ENCODE results near the gene RCN2. TPM values are rescaled to one million over a fixed set of nuclear protein-coding genes. Genes with fewer than 3 reads are reported as not detected.
"Not testable (repeated sequence)": the region's sequence is repeated elsewhere in the genome, so short reads cannot be mapped to it uniquely, and the experiment has no call there.

The RCN2 gene
- 30.8 and 68.5 TPM in 2 replicates for polyA plus RNA-seq (2011; rRNA removed)
- 4.3 and 6.7 TPM in 2 replicates for polyA minus RNA-seq (2011; rRNA and poly(A)+ RNA removed)

GRCh38 chr15:76931397-76932134 is at the start of gene RCN2:
Gene RCN2, plus strand, starts transcription at chr15:76931749. Its CDS starts 93 bp downstream, at chr15:76931842.
- CTCF ChIA-PET: no interaction called here
- Histone ChIP-seq H3K36me3 (ENCODE audit: control insufficient read depth, insufficient read depth, low read length) (no peaks in the 10 kb centered on the region), H3K4me3 (ENCODE audit: low read depth, low read length) (peak within 1 kb of the TSS; percentile 79), H3K27me3 (ENCODE audit: control insufficient read depth, insufficient read depth, low read length) (no peaks in the 10 kb centered on the region)
- POLR2A ChIA-PET: no interaction called here
- DNase-seq (ENCODE audit: low read depth): peak; percentile 65
- no peak for TF ChIP-seq CTCF (IDR thresholded peaks at IDR 0.05; ENCODE audit: insufficient read depth, low read depth, low read length)

- Histone ChIP-seq H3K27me3 (ENCODE audit: control insufficient read depth, insufficient read depth, low read length) (no peaks in the 10 kb centered on the region), H3K4me3 (ENCODE audit: low read depth, low read length) (no peak overlapping the region), H3K36me3 (ENCODE audit: control insufficient read depth, insufficient read depth, low read length) (no peaks in the 10 kb centered on the region)
- CTCF ChIA-PET: no interaction called here
- POLR2A ChIA-PET: no interaction called here
- no peak for TF ChIP-seq CTCF (IDR thresholded peaks at IDR 0.05; ENCODE audit: insufficient read depth, low read depth, low read length)
- DNase-seq (ENCODE audit: low read depth): no peak
Measured at GRCh38 chr15:76885212-76885611, 46.3 kb upstream of the RCN2 start.

GRCh38 chr15:76887280-76888141 is 44.0 kb upstream of the RCN2 start:
- POLR2A ChIA-PET; H3K4me3 ChIP-seq (ENCODE audit: low read depth, low read length); H3K27me3 ChIP-seq (ENCODE audit: control insufficient read depth, insufficient read depth, low read length); CTCF ChIA-PET; H3K36me3 ChIP-seq (ENCODE audit: control insufficient read depth, insufficient read depth, low read length); DNase-seq (ENCODE audit: low read depth): not testable (repeated sequence)

- H3K4me3 ChIP-seq (ENCODE audit: low read depth, low read length); POLR2A ChIA-PET; DNase-seq (ENCODE audit: low read depth): not testable (repeated sequence)
Measured at GRCh38 chr15:76892836-76893235, 38.7 kb upstream of the RCN2 start.

GRCh38 chr15:76894174-76894573 is 37.4 kb upstream of the RCN2 start:
- ChIA-PET CTCF (no interaction called here), POLR2A (no interaction called here)
- no peak for TF ChIP-seq CTCF (IDR thresholded peaks at IDR 0.05; ENCODE audit: insufficient read depth, low read depth, low read length)

More at GRCh38 chr15:76892836-76893235, 38.7 kb upstream of the RCN2 start:
- H3K36me3 ChIP-seq (ENCODE audit: control insufficient read depth, insufficient read depth, low read length); H3K27me3 ChIP-seq (ENCODE audit: control insufficient read depth, insufficient read depth, low read length); CTCF ChIA-PET: not testable (repeated sequence)

GRCh38 chr15:76898102-76898501 is 33.4 kb upstream of the RCN2 start:
- DNase-seq (ENCODE audit: low read depth): no peak
- Histone ChIP-seq H3K4me3 (ENCODE audit: low read depth, low read length) (no peak overlapping the region), H3K36me3 (ENCODE audit: control insufficient read depth, insufficient read depth, low read length) (no peaks in the 10 kb centered on the region), H3K27me3 (ENCODE audit: control insufficient read depth, insufficient read depth, low read length) (no peaks in the 10 kb centered on the region)
- ChIA-PET CTCF (no interaction called here), POLR2A (no interaction called here)
- TF ChIP-seq CTCF (IDR thresholded peaks at IDR 0.05; ENCODE audit: insufficient read depth, low read depth, low read length): no peak

More at GRCh38 chr15:76894174-76894573, 37.4 kb upstream of the RCN2 start:
- H3K27me3 ChIP-seq (ENCODE audit: control insufficient read depth, insufficient read depth, low read length): no peaks in the 10 kb centered on the region
- H3K4me3 ChIP-seq (ENCODE audit: low read depth, low read length): no peak overlapping the region
- DNase-seq (ENCODE audit: low read depth): no peak
- no peaks in the 10 kb centered on the region for H3K36me3 ChIP-seq (ENCODE audit: control insufficient read depth, insufficient read depth, low read length)

- CTCF ChIA-PET; DNase-seq (ENCODE audit: low read depth); H3K4me3 ChIP-seq (ENCODE audit: low read depth, low read length); H3K36me3 ChIP-seq (ENCODE audit: control insufficient read depth, insufficient read depth, low read length); H3K27me3 ChIP-seq (ENCODE audit: control insufficient read depth, insufficient read depth, low read length); POLR2A ChIA-PET: not testable (repeated sequence)
Measured at GRCh38 chr15:76899176-76899930, 32.2 kb upstream of the RCN2 start.

GRCh38 chr15:76899931-76900310 is 31.6 kb upstream of the RCN2 start:
- H3K36me3 ChIP-seq (ENCODE audit: control insufficient read depth, insufficient read depth, low read length); DNase-seq (ENCODE audit: low read depth); POLR2A ChIA-PET; CTCF ChIA-PET; H3K4me3 ChIP-seq (ENCODE audit: low read depth, low read length); H3K27me3 ChIP-seq (ENCODE audit: control insufficient read depth, insufficient read depth, low read length): not testable (repeated sequence)

Measured in BJ (cell line).